Amniotic epithelial cell (primary cell): ENCODE measurements around the gene FYCO1.
"Not testable (repeated sequence)": the region's sequence is repeated elsewhere in the genome, so short reads cannot be mapped to it uniquely, and the experiment has no call there.

Experiments
- DNase-seq: peaks from one replicate; pipeline ENCODE4 v3.0.0-alpha.2; 2010; ENCODE audit warnings: low read depth

Gene FYCO1

GRCh38 chr3:46010519-46011113, 15.0 kb upstream of the FYCO1 start:
- no peak for DNase-seq

GRCh38 chr3:46008058-46008457, 12.4 kb upstream of the FYCO1 start:
- no peak for DNase-seq

- no peak for DNase-seq
Observed at GRCh38 chr3:46007280-46007679, 11.7 kb upstream of the FYCO1 start.

- DNase-seq: peak; percentile 93
Observed at GRCh38 chr3:46006238-46007032, 10.8 kb upstream of the FYCO1 start.

GRCh38 chr3:46003706-46004105, 8.1 kb upstream of the FYCO1 start:
- DNase-seq: not testable (repeated sequence)

GRCh38 chr3:46001178-46001577, 5.6 kb upstream of the FYCO1 start:
- DNase-seq: no peak

- DNase-seq: no peak
Observed at GRCh38 chr3:45997942-45998341, 2.3 kb upstream of the FYCO1 start.

GRCh38 chr3:45997499-45997898, 1.9 kb upstream of the FYCO1 start:
- DNase-seq: not testable (repeated sequence)

- no peak for DNase-seq
Observed at GRCh38 chr3:45994419-45995235, 997 bp downstream of the FYCO1 start.

- no peak for DNase-seq
Observed at GRCh38 chr3:45993421-45994027, 2.1 kb downstream of the FYCO1 start.

GRCh38 chr3:45992821-45993221, 2.8 kb downstream of the FYCO1 start:
- DNase-seq: no peak

GRCh38 chr3:45992133-45992729, 3.4 kb downstream of the FYCO1 start:
- DNase-seq: no peak

- no peak for DNase-seq
Observed at GRCh38 chr3:45991341-45991740, 4.3 kb downstream of the FYCO1 start.

GRCh38 chr3:45990181-45990580, 5.4 kb downstream of the FYCO1 start:
- no peak for DNase-seq

- DNase-seq: peak; percentile 88
Observed at GRCh38 chr3:45988804-45989203, 6.8 kb downstream of the FYCO1 start.

- peak; percentile 76 for DNase-seq
Observed at GRCh38 chr3:45988362-45988761, 7.3 kb downstream of the FYCO1 start.

GRCh38 chr3:45987368-45988291, 8.0 kb downstream of the FYCO1 start:
- peak; percentile 66 for DNase-seq

- DNase-seq: peak; percentile 84
Observed at GRCh38 chr3:45986303-45986982, 9.2 kb downstream of the FYCO1 start.

- no peak for DNase-seq
Observed at GRCh38 chr3:45985532-45986302, 9.9 kb downstream of the FYCO1 start.
